Measurements from ENCODE around the gene SHC2.
"Not testable (repeated sequence)": the region's sequence is repeated elsewhere in the genome, so short reads cannot be mapped to it uniquely, and the experiment has no call there.

Gene SHC2

DNA sequence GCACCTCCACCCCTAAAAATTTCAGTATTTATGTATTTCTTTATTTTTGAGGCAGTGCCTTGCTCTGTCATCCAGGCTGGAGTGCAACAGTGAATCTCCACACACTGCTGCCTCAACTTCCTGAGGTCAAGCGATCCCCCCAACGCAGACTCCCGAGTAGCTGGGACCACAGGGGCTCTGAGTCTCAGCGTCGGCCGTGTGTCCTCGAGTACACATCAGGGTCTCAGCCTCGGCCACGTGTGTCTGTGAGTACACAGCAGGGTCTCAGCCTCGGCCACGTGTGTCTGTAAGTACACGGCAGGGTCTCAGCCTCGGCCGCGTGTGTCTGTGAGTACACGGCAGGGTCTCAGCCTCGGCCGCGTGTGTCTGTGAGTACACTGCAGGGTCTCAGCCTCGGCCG lies 73.1 kb downstream of the SHC2 start:
- no peak for DNase-seq

DNA sequence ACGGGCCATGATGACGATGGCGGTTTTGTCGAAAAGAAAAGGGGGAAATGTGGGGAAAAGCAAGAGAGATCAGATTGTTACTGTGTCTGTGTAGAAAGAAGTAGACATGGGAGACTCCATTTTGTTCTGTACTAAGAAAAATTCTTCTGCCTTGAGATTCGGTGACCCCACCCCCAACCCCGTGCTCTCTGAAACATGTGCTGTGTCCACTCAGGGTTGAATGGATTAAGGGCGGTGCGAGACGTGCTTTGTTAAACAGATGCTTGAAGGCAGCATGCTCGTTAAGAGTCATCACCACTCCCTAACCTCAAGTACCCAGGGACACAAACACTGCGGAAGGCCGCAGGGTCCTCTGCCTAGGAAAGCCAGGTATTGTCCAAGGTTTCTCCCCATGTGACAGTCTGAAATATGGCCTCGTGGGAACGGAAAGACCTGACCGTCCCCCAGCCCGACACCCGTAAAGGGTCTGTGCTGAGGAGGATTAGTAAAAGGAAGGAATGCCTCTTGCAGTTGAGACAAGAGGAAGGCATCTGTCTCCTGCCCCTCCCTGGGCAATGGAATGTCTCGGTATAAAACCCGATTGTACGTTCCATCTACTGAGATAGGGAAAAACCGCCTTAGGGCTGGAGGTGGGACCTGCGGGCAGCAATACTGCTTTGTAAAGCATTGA lies 74.1 kb downstream of the SHC2 start:
- not testable (repeated sequence) for DNase-seq

DNA sequence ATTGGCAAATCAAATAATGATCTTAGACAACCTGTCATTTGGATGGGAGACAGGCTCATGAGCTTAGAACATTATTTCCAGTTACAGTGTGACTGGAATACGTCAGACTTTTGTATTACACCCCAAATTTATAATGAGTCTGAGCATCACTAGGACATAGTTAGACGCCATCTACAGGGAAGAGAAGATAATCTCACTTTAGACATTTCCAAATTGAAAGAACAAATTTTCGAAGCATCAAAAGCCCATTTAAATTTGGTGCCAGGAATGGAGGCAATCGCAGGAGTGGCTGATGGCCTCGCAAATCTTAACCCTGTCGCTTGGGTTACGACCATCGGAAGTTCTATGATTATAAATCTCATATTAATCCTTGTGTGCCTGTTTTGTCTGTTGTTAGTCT lies 74.6 kb downstream of the SHC2 start:
- DNase-seq = not testable (repeated sequence)

DNA sequence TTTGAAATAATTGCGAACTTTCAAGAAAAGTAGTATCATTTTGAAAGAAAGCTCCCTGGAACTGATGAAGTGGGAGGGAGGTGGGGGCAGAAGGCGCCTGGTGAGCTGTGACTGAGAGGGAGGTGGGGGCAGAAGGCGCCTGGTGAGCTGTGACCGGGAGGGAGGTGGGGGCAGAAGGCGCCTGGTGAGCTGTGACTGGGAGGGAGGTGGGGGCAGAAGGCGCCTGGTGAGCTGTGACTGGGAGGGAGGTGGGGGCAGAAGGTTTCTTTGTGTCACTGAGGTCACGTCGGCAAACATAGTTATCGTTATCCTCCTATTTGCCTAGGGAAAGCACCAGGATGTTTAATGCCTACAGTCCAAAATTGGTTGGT lies 76.0 kb downstream of the SHC2 start:
- DNase-seq = no peak

DNA sequence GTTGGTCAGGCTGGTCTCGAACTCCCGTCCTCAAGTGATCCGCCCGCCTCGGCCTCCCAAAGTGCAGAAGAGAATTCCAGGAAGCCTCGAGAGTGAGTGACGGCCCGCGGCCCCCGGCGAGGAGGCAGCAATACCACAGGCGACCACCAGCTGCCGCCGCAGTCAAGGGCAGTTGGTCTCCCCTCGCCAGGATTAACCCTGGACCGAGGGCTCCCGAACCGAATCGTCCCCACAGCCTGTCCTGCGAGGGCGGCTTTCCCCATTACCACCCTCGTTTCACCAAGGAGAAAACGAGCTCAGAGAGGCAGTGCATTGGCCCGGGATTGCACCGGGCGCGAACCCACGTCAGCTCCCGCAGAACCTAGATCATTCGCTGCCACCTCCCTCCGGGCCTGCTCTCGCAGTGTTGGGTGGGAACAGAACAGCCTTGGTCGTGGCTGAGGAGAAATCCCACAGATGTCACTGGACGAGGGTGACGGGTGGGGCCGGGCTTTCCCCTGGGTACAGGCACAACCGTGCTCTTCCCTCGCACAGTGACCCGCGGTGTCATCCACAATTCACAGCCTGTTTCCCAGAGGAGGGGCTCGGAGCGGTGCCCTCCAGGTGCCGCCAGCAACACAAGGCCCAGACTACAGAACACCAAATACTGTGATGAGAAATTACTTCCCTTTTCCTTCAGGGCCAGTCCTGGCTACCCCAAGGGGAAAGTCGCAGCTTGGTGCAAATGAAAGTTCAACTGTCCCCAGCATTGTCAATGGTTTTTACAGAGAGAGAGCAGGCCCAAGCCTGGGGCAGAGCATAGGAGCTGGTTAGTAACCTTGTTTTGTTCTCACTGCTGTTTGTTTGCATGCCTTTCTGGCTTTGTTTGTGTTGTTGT lies 76.7 kb downstream of the SHC2 start:
- DNase-seq = no peak

DNA sequence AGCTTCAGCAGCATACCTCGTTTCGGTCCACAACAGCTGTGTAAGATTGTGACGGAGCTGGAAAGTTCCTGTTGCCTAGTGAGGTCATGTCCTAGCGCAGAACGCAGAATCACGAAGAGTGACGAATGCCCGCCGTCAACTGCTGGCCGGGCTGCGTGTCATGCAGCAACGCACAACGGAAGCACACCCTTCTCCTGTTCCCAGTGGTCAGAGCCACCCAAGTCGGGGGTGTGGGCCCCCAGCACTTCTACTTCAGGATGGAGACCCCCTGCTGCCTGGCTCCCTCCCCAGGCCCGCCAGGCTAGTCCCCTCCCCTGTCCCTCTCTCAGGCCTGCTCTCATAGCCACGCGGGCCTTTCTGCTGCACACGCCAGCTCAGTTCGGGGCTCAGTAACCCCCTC lies 77.8 kb downstream of the SHC2 start:
- DNase-seq = no peak

DNA sequence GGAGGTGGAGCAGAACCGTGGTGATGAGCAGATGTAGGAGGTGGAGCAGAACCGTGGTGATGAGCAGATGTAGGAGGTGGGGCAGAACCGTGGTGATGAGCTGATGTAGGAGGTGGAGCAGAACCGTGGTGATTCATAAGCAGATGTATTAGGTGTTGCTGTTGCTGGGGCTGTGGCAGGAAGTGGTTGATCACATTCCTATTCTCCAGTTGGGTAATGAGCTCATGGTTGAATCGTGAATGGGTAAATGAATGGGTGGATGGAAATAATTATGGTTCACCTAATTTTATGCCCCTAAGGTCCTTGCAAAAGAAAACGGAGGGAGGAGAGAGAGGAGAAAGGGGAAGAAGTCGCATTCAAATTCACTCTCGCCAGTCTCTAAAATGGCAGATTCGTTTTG lies 78.3 kb downstream of the SHC2 start:
- DNase-seq = not testable (repeated sequence)

DNA sequence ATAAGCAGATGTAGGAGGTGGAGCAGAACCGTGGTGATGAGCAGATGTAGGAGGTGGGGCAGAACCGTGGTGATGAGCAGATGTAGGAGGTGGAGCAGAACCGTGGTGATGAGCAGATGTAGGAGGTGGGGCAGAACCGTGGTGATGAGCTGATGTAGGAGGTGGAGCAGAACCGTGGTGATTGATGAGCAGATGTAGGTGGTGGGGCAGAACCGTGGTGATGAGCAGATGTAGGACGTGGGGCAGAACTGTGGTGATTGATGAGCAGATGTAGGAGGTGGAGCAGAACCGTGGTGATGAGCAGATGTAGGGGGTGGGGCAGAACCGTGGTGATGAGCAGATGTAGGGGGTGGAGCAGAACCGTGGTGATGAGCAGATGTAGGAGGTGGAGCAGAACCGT lies 78.9 kb downstream of the SHC2 start:
- DNase-seq = not testable (repeated sequence)

DNA sequence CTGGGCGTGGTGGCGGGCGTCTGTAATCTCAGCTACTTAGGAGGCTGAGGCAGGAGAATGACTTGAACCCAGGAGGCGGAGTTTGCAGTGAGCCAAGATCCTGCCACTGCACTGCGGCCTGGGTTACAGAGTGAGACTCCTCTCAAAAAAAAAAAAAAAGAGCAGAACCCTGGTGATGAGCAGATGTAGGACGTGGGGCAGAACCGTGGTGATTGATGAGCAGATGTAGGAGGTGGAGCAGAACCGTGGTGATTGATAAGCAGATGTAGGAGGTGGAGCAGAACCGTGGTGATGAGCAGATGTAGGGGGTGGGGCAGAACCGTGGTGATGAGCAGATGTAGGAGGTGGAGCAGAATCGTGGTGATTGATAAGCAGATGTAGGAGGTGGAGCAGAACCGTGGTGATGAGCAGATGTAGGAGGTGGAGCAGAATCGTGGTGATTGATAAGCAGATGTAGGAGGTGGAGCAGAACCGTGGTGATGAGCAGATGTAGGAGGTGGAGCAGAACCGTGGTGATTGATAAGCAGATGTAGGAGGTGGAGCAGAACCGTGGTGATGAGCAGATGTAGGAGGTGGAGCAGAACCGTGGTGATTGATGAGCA lies 80.1 kb downstream of the SHC2 start:
- DNase-seq = not testable (repeated sequence)

DNA sequence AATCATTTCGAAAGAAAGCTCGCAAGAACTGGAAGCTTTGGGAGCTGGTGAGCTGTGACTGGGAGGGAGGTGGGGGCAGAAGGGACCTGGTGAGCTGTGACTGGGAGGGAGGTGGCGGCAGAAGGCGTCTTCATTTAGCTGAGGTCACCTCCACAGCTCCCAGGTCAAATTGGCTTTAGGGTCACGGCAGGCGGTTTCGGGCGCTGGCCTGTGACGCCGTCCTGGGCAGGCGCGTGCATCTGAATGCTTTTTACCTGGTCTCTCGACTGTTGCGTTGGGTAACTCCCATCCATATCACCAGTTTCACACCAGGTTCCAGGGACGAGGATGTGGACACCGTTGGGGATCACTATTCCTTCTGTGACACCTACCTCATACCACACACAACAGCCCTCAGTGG lies 81.0 kb downstream of the SHC2 start:
- no peak for DNase-seq

DNA sequence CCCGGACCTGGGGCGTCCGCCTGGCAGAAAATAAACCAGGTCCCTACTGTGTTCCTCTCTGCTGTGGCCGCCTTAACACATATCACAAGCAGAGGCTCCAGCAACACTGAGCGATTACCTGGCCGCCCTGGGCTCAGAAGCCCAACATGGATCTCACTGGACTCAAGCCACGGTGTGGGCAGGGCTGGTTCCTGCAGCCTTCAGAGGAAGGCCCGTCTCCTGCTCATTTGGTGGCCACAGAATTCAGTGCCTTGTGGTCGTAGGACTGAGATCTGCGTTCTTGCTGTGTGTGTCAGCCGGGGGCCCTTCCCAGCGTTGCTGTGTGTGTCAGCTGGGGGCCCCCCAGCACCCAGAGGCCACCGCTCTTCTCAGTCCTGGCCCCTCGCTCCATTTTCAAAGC lies 82.1 kb downstream of the SHC2 start:
- no peak for DNase-seq

DNA sequence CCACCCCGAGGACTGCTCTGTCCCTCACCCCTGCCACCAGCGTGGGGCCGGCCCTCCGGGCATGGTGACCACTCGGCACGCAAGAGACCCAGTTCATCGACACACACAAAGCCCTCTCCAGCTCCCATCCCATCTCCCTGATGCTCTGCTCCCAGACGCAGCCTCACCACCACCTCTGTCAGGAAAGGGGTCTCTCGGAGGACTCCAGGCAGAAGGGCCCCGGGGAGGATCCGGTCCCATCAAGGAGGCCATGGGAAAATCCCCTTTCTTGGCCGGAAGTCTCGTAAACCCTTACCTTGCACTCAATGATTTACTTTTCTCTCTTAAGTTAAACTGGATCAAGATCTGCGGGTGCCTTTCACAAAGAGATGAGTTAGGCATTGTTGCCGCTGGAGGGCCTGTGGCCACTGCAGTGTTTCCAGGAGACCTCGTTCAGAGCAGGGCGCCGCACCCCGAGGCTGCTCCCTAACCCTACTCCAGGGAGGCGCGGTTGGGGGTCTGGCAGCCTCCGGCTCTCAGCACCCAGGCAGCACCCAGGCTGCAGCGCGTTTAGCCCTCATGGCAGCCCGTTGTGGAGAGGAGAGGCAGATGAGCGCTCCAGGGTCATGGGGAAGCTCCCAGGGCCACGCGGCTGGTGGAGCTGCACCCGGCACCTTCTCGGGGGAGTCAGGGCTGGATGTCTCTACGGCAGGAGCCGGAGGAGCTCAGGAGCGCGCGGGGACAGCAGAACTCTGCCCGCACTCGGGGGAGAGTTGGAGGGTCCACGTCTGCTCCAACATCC lies 82.8 kb downstream of the SHC2 start:
- no peak for DNase-seq

DNA sequence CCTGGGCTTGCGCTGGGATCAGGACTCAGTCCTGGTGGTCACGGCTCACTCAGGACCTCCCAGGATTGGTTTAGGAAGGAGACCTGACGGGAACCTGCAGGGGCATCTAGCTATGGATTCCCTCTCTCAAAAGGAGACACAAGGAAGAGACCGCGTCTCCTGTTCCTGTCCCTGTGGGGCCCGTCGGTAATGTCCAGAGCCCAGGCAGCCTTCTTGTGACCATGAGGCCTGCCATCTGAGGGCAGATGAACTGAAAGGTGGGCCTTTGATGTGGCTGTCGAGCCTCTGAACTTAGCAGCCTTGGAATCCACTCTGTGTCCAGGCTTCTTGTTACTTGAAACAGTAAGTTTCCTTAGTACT lies 84.7 kb downstream of the SHC2 start:
- DNase-seq = no peak

DNA sequence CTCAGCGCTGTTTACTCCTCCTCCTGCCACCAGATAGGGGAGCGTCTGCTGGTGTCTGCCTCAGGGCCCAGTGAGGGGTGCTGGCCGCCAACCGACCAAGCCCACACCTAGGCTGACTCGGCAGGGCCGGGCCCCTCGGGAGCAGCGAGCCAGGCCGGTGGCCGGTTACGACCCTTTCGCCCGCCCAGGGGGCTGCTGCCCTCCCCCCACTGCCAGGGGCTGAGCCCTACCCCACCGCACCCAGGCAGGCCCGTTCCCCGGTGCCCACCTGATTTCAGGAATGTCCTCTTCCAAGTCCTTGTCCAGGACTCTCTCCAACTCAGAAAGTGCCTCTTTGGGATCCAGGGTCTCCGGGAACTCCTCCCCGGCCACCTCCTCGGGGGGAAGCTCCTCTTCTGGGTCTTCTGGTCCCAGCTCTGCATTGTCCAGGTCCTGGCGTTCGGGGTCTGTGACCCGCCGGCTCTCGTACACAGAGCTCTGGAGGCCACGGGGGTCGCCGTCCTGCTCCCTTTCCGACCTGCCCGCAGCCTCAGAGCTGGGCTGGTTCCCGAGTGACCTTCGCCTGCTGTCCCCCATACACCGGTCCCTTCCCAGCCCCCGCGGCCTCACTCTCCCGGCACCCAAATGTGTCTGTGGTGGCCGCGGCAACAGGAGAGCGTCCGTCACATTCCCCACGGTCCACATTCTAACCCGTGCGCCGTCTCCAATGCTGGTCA lies 85.3 kb downstream of the SHC2 start:
- no peak for DNase-seq

DNA sequence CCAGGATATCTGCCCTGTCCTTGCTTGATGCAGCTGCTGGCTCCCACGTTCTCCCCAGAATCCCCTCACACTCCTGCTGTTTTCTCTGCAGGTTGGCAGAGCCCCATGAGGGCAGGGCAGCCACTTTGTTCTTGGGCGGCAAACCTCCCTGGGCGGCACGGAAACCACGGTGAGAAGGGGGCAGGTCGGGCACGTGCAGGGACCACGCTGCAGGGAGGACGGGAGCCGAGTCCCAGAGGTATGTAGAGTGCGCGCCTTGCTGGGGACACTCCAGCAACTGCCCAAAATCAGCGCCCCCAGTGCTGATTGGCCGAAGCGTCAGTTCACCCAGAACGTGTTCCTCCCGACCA lies 86.0 kb downstream of the SHC2 start:
- no peak for DNase-seq

DNA sequence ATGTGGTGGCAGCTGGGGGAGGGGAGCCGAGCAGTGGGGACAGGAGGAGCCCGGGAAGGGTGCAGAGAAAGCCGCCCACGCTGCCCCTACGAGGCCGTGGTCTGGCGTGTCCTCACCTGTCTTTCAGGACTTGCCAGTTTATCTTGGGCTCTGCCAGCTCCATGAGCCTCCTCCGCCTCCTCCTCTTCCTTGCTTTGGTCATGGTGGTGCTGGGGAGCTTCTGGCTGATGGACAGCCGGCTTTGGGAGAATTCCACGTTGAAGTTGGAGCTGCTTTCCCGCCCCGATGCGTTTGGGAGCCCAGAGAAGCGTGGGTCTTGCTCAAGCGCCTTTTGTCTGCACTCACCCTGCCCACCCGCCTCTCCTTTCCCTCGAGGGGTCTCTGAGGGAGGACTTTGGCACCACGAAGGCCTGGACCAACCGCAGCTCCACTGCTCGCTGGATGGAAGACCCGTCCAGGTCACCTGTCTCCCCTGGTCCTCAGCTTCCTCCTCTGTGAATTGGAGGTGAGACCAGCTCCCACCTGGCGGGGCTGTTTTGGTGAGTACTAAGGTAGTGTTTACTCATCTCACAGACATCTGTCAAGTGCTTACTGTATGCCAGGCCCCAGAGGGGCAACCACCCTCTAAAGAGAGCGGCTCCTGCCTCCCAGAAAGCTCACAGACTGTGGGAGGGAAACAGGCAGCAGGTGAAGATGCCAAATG lies 86.5 kb downstream of the SHC2 start:
- no peak for DNase-seq

DNA sequence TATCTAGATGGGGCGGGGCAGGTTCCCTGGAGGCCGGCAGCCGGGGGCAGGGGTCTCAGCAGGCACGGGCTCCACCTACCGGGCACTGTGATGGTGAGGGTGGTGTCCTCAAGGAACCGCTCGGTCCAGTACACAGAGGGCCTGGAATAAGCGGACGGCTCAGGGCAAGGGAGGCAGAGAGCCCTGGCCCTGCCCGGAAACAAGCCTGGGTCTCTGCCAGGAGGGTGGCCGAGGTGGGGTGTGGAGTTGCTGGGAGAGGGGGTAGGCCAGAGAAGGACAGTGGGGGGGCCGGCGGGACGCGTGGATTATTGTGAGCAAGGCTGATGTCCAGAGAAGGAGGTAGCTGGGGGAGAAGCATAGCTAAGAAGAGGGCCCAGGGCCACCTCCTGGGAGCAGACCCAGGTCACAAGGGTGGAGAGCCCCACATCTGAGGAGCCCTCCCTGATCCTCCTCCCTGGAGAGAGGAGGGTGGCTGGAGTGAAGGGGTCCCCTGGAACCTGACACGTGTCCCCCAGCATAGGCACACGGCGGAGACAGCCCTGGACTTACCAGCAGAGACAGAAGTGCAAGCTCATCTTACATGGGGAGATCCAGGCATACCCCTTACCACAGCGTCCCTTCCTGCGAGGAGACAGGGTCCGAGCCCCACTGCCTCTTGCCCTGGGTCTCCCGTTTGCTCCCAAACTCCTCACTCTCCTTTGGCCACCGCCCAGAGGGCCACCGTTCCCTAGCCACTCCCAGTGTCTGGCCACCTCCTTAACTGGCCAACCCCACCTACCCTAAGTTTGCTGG lies 87.2 kb downstream of the SHC2 start:
- no peak for DNase-seq

DNA sequence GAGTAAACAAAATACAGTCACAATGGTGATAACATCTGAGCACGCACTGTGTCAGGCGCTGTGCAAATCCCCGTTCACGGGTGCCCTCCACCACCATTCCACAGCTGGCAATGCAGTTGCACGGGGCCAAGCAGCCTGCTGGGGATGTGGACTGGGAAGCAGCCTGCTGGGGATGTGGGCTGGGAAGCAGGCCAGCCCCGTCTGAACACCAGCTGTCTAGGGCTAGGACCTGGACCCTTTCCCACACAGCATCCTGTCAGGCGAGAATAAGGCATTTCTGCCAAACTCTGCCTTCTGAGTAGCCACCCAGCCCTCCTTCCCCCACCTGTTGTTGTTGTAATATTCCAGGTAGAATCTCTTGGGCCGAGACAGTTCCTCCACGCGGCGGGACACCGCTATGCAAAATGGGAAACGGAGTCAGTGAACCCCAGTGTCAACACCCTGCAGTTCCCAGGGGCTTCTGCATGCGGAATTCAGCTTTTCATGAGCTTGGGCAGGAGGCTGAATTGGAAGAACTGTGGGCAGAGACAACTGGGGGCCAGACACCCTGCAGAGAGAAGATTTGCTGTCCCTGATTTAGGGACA lies 88.4 kb downstream of the SHC2 start:
- no peak for DNase-seq

DNA sequence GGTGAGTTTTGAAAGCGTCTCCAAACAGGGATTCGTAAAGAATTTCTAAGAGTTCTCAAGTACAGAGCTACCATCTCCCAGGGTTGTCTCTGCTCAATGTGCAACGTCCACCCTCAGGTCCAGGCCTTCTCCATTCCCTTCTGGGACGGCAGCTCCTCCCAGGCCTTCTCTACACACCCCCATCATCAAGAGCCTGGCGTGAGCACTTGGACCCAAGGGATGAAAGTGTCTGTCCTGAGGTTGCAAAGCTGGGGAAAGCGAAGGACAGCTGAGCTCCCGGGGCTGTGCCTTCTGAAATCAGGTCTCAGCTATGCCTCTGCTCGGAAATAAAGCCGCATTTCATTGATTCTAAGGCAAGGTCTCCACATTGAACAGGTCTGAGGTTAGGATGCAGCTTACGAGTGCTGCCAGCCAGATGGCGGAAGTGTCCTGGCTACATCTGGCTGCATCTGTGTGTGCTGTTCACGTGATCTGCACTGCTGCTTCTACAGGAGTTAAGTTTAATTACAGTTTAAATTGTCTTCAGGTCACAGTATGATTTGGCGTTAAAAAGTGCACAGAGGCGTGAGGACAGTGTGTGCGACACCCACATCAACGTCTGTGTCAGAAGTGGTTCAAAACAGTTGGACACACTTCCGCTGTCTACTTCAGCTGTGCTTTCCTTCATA lies 89.2 kb downstream of the SHC2 start:
- DNase-seq = no peak

DNA sequence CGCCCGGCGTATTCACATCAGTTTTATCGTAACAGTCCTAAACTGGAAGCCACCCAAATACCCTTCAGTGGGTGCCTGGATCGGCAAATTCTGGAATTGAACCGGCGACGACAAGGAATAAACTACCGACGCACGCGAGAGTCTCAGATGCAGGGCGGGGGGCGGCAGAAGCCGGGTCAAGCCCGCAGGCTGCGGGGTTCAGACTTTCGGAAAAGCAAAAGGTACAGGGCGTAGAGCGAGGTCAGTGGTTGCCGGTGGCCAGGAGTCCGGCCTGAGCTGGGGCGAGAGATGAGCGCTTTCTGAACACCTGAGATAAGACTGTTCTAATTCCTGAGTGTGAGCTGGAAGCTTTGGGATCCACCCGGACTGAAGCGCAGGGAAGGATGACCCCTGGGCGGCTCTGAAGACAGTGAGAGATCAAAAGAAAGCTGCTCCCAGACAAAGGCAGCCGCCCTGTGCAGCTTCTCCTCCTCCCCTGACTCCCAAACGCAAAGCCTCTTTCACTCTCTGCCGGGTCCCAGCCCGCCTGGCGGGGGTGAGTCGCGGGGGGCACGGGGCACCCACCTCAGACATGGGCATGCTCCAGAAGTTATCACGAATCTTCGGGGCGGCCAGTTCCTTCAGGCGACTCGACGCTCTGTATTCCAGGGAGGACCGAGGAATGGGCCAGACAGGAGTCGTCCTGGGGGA lies 90.0 kb downstream of the SHC2 start:
- DNase-seq = no peak
